KMS-11 (cell line): ENCODE data around the gene GRAMD1A.

Experiments used
- H2AFZ ChIP-seq: fragments of 200-600 bp; sonication (generic); 2 replicates; pipeline ENCODE4 v1.6.1; 2016; ENCODE audit warnings: antibody characterized with exemption, mixed run types, low read depth
- H3K27ac ChIP-seq: fragments of 200-600 bp; sonication (generic); 2 replicates; pipeline ENCODE4 v1.6.1; 2016; ENCODE audit warnings: mild to moderate bottlenecking, mixed run types
- H3K27me3 ChIP-seq: fragments of 200-600 bp; sonication (generic); 2 replicates; pipeline ENCODE4 v1.6.1; 2017; ENCODE audit warnings: mild to moderate bottlenecking, low read depth, mixed run types, moderate library complexity; ENCODE audit not compliant: insufficient read depth
- H3K36me3 ChIP-seq: fragments of 200-600 bp; sonication (generic); 2 replicates; pipeline ENCODE4 v1.6.1; 2017; ENCODE audit warnings: mild to moderate bottlenecking, mixed run types; ENCODE audit not compliant: insufficient read depth
- H3K4me1 ChIP-seq: fragments of 200-600 bp; sonication (generic); 2 replicates; pipeline ENCODE4 v1.6.1; 2016; ENCODE audit warnings: mild to moderate bottlenecking, low read depth, mixed run types; ENCODE audit not compliant: poor library complexity, severe bottlenecking
- H3K4me2 ChIP-seq: fragments of 200-600 bp; sonication (generic); 2 replicates; pipeline ENCODE4 v1.7.0; 2016; ENCODE audit warnings: mild to moderate bottlenecking, mixed run types
- H3K4me3 ChIP-seq: fragments of 200-600 bp; sonication (generic); IDR thresholded peaks from 2 replicates; pipeline ENCODE4 v1.6.1; 2017; ENCODE audit warnings: low read depth, low read length, mixed read lengths; ENCODE audit not compliant: insufficient read depth
- H3K79me2 ChIP-seq: fragments of 200-600 bp; sonication (generic); 2 replicates; pipeline ENCODE4 v1.6.1; 2016; ENCODE audit warnings: low read depth, mixed run types; ENCODE audit not compliant: insufficient read depth
- H3K9ac ChIP-seq: fragments of 200-600 bp; sonication (generic); 2 replicates; pipeline ENCODE4 v1.6.1; 2016; ENCODE audit warnings: mild to moderate bottlenecking, mixed run types
- H4K20me1 ChIP-seq: fragments of 200-600 bp; sonication (generic); 2 replicates; pipeline ENCODE4 v1.6.1; 2016; ENCODE audit warnings: mild to moderate bottlenecking, mixed run types; ENCODE audit not compliant: insufficient read depth
- TF ChIP-seq, protein P1 (sequence below): fragments of 200-600 bp; sonication (generic); conservative IDR thresholded peaks from 2 replicates; pipeline ENCODE4 v1.6.1; 2017; ENCODE audit warnings: low read depth, mild to moderate bottlenecking, antibody characterized with exemption, low read length, moderate library complexity, mixed read lengths

The GRAMD1A gene

DNA sequence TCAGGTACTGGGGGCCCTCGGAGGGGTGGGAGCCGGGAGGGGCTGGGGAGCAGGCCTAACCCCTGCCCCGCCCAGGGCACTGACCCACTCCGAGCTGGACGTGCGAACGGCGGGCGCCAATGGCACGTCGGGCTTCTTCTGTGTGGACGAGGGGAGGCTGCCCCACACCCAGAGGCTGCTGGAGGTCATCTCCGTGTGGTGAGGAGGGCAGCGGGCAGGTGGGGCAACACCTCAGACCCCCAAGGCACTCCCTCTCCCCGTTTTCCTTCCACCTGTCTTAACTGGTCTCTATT, 59.6 kb downstream of the GRAMD1A start:
- Histone ChIP-seq H3K27me3 (peaks cover 21% of the 10 kb centered on the region; the same call in 1 of the 2 replicates), H3K36me3 (no peaks in the 10 kb centered on the region), H3K79me2 (no peaks in the 10 kb centered on the region), H3K4me1 (no peaks in the 10 kb centered on the region), H2AFZ (no peak overlapping the region), H3K27ac (no peak overlapping the region), H3K4me3 (no peak overlapping the region), H3K4me2 (no peak overlapping the region), H4K20me1 (no peaks in the 10 kb centered on the region), H3K9ac (no peak overlapping the region)
- TF ChIP-seq, protein P1, sequence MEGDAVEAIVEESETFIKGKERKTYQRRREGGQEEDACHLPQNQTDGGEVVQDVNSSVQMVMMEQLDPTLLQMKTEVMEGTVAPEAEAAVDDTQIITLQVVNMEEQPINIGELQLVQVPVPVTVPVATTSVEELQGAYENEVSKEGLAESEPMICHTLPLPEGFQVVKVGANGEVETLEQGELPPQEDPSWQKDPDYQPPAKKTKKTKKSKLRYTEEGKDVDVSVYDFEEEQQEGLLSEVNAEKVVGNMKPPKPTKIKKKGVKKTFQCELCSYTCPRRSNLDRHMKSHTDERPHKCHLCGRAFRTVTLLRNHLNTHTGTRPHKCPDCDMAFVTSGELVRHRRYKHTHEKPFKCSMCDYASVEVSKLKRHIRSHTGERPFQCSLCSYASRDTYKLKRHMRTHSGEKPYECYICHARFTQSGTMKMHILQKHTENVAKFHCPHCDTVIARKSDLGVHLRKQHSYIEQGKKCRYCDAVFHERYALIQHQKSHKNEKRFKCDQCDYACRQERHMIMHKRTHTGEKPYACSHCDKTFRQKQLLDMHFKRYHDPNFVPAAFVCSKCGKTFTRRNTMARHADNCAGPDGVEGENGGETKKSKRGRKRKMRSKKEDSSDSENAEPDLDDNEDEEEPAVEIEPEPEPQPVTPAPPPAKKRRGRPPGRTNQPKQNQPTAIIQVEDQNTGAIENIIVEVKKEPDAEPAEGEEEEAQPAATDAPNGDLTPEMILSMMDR = no peak

DNA sequence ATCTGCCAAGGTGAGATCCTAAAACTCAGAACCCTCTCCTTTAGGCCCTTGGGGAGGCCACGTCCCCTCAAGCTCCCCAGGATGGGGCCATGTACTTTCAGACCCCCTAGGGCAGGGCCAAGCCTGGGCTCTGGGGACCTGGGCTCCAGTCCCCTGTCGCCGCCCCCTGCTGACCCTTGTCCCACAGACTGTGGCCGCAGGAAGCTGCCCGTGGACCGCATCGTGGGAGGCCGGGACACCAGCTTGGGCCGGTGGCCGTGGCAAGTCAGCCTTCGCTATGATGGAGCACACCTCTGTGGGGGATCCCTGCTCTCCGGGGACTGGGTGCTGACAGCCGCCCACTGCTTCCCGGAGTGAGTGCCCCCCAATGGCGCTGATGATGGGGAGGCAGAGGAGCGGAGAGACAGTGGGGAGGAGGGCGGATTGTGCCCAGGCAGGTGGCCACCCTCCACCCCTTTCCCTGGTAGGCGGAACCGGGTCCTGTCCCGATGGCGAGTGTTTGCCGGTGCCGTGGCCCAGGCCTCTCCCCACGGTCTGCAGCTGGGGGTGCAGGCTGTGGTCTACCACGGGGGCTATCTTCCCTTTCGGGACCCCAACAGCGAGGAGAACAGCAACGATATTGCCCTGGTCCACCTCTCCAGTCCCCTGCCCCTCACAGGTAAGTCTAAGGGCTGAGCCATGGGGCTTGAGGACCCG, 60.2 kb downstream of the GRAMD1A start:
- no peaks in the 10 kb centered on the region for H3K4me1 ChIP-seq
- no peaks in the 10 kb centered on the region for H3K79me2 ChIP-seq
- H4K20me1 ChIP-seq = no peaks in the 10 kb centered on the region
- no peak overlapping the region for H3K4me2 ChIP-seq
- no peaks in the 10 kb centered on the region for H3K36me3 ChIP-seq
- no peak overlapping the region for H3K4me3 ChIP-seq
- TF ChIP-seq, protein P1 = no peak
- no peak overlapping the region for H2AFZ ChIP-seq
- no peak overlapping the region for H3K27ac ChIP-seq
- peaks cover 20% of the 10 kb centered on the region; the same call in 1 of the 2 replicates for H3K27me3 ChIP-seq
- no peak overlapping the region for H3K9ac ChIP-seq

DNA sequence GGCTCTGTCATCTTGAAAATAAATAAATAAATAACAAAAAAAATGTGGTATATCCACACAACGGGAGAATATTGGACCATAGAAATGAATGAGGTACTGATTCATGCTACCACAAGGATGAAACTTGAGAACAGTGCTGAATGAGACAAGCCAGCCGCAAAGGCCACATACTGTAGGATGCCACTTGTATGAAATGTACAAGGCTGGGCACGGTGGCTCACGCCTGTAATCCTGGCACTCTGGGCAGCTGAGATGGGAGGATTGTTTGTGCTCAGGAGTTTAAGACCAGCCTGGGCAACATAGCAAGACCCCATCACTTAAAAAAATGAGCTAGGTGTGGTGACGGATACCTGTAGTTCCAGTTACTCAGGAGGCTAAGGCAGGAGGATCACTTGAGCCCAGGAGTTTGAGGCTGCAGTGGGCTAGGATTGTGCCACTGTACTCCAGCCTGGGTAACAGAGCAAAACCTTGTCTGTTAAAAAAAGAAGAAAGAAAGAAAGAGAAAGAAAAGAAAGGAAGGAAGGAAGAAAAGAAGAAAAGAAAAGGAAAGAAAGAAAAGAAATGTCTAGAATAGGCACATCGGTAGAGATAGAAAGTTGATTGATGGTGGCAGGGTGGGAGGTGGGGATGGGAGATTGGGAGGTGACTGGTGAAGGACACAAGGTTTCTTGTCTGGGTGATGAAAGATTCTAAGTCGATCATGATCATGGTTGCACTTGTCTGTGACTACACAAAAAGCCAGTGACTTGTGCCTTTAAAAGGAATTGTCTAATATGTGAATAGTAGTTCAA, 61.7 kb downstream of the GRAMD1A start:
- H3K9ac ChIP-seq = no peak overlapping the region
- H3K4me2 ChIP-seq = no peak overlapping the region
- no peaks in the 10 kb centered on the region for H3K4me1 ChIP-seq
- H3K4me3 ChIP-seq = no peak overlapping the region
- H3K79me2 ChIP-seq = no peaks in the 10 kb centered on the region
- TF ChIP-seq, protein P1 = no peak
- no peak overlapping the region for H3K27ac ChIP-seq
- no peaks in the 10 kb centered on the region for H3K36me3 ChIP-seq
- no peak overlapping the region for H2AFZ ChIP-seq
- H3K27me3 ChIP-seq = peaks cover 14% of the 10 kb centered on the region; the same call in 1 of the 2 replicates
- H4K20me1 ChIP-seq = no peaks in the 10 kb centered on the region

DNA sequence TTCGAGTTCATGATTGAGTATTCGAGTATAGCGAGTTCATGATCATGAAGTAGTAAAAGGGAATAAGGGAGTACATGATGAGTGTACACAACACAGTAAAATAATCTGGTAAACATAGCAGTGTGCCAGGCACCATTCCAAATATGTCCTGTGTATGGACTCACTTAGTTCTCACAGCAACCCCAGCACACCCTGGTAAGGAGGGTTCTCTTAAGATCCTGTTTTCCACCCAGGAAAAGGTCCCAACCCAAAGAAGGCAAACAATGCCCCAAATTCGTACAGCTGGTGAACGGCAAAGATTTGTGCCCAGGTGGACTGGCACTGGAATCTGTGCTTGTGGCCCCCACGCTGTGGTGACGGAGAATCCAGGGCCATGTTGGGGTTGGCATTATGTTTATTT, 62.8 kb downstream of the GRAMD1A start:
- H3K27me3 ChIP-seq = peaks cover 7% of the 10 kb centered on the region; the same call in 1 of the 2 replicates
- H3K36me3 ChIP-seq = no peaks in the 10 kb centered on the region
- H4K20me1 ChIP-seq = no peaks in the 10 kb centered on the region
- H3K27ac ChIP-seq = no peak overlapping the region
- no peaks in the 10 kb centered on the region for H3K79me2 ChIP-seq
- no peak overlapping the region for H3K9ac ChIP-seq
- TF ChIP-seq, protein P1 = no peak
- no peak overlapping the region for H2AFZ ChIP-seq
- no peaks in the 10 kb centered on the region for H3K4me1 ChIP-seq
- H3K4me2 ChIP-seq = no peak overlapping the region
- H3K4me3 ChIP-seq = no peak overlapping the region
